Measurements from ENCODE around the gene WSCD1.

DNA sequence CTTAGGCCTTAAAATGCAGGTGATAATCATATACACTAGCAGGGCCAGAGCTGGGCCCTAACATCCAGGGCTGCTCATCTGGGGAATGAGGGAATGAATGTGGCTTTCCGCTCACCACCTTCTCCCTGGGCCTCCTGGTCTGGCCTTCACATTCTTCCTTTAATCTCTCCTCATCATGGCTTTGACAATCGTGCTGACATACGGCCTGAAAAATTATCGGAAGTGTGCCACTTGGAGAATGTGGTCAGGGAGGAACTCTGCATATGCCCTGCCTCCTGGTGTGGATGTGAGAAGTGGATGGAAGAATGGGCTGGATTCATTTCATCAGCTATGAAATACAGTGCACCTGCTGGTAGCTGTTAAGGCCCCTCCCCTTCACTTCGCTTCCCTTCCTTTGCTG is 2.4 kb downstream of the WSCD1 start:
- TF ChIP-seq CTCF (IDR thresholded peaks at IDR 0.05) (no peak), POLR2A (IDR thresholded peaks at IDR 0.05) (no peak)

Data from testis (tissue), 2 donors.